ENCODE results near the gene RPS6KA3.

DNA sequence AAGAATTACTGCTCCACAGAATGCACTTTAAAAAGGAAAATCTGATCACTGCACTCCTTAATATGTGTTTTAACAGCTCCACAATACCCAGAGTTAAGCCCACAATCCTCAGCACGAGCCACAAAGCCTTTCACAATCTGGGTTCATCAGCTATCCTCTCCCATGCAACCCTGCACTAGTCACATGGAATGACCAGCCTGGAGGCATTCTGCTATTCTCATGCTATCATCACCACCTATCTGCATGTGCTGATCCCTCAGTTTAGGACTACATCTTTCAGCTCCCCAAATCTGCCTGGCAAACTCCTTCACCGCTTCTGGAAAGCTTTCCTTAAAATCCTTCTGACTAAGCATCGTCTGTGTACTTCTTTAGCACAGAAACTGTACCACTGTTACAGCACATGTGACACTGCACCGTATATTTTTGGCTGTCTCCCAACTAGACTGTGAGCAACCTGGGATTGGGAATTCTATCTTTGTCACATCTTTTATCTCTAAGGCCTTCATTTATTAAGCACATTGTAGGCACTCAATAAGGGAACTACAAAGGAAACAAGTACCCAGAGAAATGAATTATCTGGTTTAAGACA lies 106.8 kb downstream of the RPS6KA3 start:
- TF ChIP-seq, protein P1, sequence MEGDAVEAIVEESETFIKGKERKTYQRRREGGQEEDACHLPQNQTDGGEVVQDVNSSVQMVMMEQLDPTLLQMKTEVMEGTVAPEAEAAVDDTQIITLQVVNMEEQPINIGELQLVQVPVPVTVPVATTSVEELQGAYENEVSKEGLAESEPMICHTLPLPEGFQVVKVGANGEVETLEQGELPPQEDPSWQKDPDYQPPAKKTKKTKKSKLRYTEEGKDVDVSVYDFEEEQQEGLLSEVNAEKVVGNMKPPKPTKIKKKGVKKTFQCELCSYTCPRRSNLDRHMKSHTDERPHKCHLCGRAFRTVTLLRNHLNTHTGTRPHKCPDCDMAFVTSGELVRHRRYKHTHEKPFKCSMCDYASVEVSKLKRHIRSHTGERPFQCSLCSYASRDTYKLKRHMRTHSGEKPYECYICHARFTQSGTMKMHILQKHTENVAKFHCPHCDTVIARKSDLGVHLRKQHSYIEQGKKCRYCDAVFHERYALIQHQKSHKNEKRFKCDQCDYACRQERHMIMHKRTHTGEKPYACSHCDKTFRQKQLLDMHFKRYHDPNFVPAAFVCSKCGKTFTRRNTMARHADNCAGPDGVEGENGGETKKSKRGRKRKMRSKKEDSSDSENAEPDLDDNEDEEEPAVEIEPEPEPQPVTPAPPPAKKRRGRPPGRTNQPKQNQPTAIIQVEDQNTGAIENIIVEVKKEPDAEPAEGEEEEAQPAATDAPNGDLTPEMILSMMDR (IDR thresholded peaks at IDR 0.05): no peak
- TF ChIP-seq POLR2A (IDR thresholded peaks at IDR 0.05) (no peak), POLR2AphosphoS5 (IDR thresholded peaks at IDR 0.05) (no peak), EP300 (IDR thresholded peaks at IDR 0.05) (no peak)
